Tibial nerve (tissue), 4 donors: ENCODE results near the gene SOS2. TPM values are rescaled to one million over a fixed set of nuclear protein-coding genes. Genes with fewer than 3 reads are reported as not detected.

ENCODE experiments used
- DNase-seq, 2 donors: peaks; one replicate each; pipeline ENCODE4 v3.0.0-alpha.2; 2019; ENCODE audit warnings: low spot score in 2 of 2
- H3K27ac ChIP-seq, 4 donors: fragments of 200-600 bp; sonication (generic) in 3 of 4; one replicate each; pipeline ENCODE4 v1.5.1; 2017 to 2019; ENCODE audit warnings: mild to moderate bottlenecking in 1 of 4
- H3K27me3 ChIP-seq, 2 donors: fragments of 200-600 bp; sonication (generic) in 1 of 2; one replicate each; pipeline versions ENCODE4 v1.5.1 to v1.6.0; 2017 to 2019
- H3K36me3 ChIP-seq, 3 donors: fragments of 200-600 bp; sonication (generic); one replicate each; pipeline ENCODE4 v1.5.1; 2018 to 2019
- H3K4me1 ChIP-seq, 4 donors: fragments of 200-600 bp; sonication (generic) in 3 of 4; one replicate each; pipeline ENCODE4 v1.5.1; 2017 to 2019
- H3K4me3 ChIP-seq, 4 donors: fragments of 200-600 bp; sonication (generic) in 3 of 4; one replicate each; pipeline ENCODE4 v1.5.1; 2017 to 2019; ENCODE audit warnings: mild to moderate bottlenecking in 1 of 4, moderate library complexity in 1 of 4
- H3K9me3 ChIP-seq, 4 donors: fragments of 200-600 bp; sonication (generic) in 3 of 4; one replicate each; pipeline ENCODE4 v1.5.1; 2017 to 2019
- EP300 ChIP-seq, 2 donors: sonication (generic); formaldehyde crosslinking; IDR thresholded peaks; one replicate each; pipeline ENCODE4 v1.6.1; 2017; ENCODE audit warnings: antibody characterized with exemption in 2 of 2, mild to moderate bottlenecking in 1 of 2
- POLR2A ChIP-seq, 2 donors: fragments of 450-650 bp; IDR thresholded peaks; one replicate each; pipeline ENCODE4 v1.6.1; 2017; ENCODE audit warnings: antibody characterized with exemption in 2 of 2, mild to moderate bottlenecking in 2 of 2, moderate library complexity in 2 of 2
- WGBS, 2 donors: methylation state at CpG; one replicate each; pipeline ENCODE4 v1.1.5; 2018; 5-methylcytosine and 5-hydroxymethylcytosine counted together
- total RNA-seq, 4 donors: library from RNA; depleted of rRNA; stranded (reverse); fragments of >200 nt; gene quantifications; one replicate each; pipeline ENCODE4 v1.1.0, GENCODE V29; 2016
- TF ChIP-seq, protein P1 (sequence below), 5 experiments: fragments of 200-600 bp in 3 of 5; fragments of 450-650 bp in 2 of 5; sonication (generic) in 3 of 5; IDR thresholded peaks; one replicate each; pipeline ENCODE4 v1.5.1; 2016 to 2019; ENCODE audit warnings: antibody characterized with exemption in 5 of 5, mild to moderate bottlenecking in 3 of 5, moderate library complexity in 2 of 5

SOS2 gene
- total RNA-seq, 4 donors from 2014 or later, result 30.9 to 41.5 (median 38.0) TPM

DNA sequence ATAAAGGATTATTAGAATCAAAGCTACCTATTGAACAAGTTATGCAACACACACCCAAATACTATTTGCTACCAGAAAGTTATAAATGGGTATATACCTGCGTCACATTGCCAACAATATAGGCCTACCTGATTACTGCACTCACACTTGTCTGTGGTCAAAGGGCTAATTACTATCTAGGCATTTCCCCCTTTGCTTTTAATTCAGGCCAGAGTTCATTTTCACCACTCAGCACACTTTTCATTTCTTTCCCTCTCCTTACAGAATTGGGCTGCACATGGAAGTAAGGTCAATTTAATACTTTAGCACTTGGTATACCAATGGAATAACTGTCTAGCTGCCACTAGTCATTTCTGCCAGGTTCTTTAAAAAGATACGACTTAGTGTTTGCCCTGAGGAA, 1.7 kb downstream of the SOS2 start:
- H3K27ac ChIP-seq, result peak overlapping the region; percentile 91 to 98 (median 98)

DNA sequence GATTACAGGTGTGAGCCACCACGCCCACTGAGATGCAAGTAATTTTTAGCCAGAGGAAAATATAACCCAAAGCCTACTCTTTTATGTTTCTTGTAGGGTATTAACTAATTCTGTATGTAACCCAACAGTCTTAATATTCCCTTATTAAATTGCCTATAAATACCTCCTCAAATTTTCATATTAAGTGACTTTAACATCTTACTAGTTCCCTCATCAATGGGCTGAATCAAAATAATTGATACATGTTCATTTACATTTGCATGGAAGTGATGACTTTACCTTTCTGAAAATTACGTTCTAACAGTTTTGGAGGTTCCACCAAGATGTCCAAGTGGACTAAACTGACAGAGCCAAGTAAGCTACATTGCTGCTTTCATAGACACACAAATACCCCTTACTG, 3.1 kb downstream of the SOS2 start:
- Histone ChIP-seq H3K4me1 (peaks cover 5 to 64% (median 31%) of the 10 kb centered on the region in 4 donors), H3K9me3 (no peaks in the 10 kb centered on the region), H3K4me3 (no peak overlapping the region), H3K36me3 (no peaks in the 10 kb centered on the region), H3K27me3 (no peaks in the 10 kb centered on the region), H3K27ac (no peak overlapping the region)
- TF ChIP-seq POLR2A (IDR thresholded peaks at IDR 0.05) (no peak), EP300 (IDR thresholded peaks at IDR 0.05) (no peak)
- TF ChIP-seq, protein P1, sequence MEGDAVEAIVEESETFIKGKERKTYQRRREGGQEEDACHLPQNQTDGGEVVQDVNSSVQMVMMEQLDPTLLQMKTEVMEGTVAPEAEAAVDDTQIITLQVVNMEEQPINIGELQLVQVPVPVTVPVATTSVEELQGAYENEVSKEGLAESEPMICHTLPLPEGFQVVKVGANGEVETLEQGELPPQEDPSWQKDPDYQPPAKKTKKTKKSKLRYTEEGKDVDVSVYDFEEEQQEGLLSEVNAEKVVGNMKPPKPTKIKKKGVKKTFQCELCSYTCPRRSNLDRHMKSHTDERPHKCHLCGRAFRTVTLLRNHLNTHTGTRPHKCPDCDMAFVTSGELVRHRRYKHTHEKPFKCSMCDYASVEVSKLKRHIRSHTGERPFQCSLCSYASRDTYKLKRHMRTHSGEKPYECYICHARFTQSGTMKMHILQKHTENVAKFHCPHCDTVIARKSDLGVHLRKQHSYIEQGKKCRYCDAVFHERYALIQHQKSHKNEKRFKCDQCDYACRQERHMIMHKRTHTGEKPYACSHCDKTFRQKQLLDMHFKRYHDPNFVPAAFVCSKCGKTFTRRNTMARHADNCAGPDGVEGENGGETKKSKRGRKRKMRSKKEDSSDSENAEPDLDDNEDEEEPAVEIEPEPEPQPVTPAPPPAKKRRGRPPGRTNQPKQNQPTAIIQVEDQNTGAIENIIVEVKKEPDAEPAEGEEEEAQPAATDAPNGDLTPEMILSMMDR (IDR thresholded peaks at IDR 0.05), result no peak
- no peak for DNase-seq
- WGBS, 2 donors, result 98 to 100% methylated on average over 2 of the region's 2 CpGs

More for the DNA sequence above, 1.7 kb downstream of the SOS2 start:
- Histone ChIP-seq H3K27me3 (no peaks in the 10 kb centered on the region), H3K9me3 (no peaks in the 10 kb centered on the region), H3K36me3 (no peaks in the 10 kb centered on the region), H3K4me3 (peak overlapping the region in 3 of 4 donors; percentile 73 to 90 (median 87)), H3K4me1 (peaks cover 5 to 60% (median 31%) of the 10 kb centered on the region in 4 donors)
- no peak for DNase-seq
- TF ChIP-seq EP300 (IDR thresholded peaks at IDR 0.05), result no peak
- TF ChIP-seq POLR2A (IDR thresholded peaks at IDR 0.05), result no peak
- TF ChIP-seq, protein P1 (IDR thresholded peaks at IDR 0.05), result no peak
- 39% methylated on average over 2 of the region's 2 CpGs for WGBS, 2 donors

DNA sequence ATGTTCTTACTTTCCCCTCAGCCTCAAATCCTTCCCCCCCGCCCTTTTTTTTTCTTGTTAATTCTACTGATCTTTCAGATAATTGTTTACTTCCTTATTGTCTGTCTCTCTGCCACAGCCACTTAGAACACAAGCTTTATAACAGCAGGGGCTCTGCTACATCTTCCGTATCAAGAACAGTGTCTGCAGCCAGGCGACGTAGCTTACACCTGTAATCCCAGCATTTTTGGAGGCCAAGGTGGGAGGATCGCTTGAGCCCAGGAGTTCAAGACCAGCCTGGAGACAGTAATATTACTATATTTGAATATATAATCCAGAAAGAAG, 5.4 kb downstream of the SOS2 start:
- DNase-seq, result no peak
- no peak overlapping the region for H3K4me3 ChIP-seq
- no peak for TF ChIP-seq EP300 (IDR thresholded peaks at IDR 0.05)
- TF ChIP-seq POLR2A (IDR thresholded peaks at IDR 0.05), result no peak
- TF ChIP-seq, protein P1 (IDR thresholded peaks at IDR 0.05), result no peak
- H3K27ac ChIP-seq, result peak overlapping the region in 2 of 4 donors; percentile 16 to 46
- no peaks in the 10 kb centered on the region for H3K9me3 ChIP-seq
- WGBS, 2 donors, result 52 to 55% methylated on average over 5 of the region's 5 CpGs
- H3K4me1 ChIP-seq, result peaks cover 5 to 78% (median 31%) of the 10 kb centered on the region in 4 donors
- H3K36me3 ChIP-seq, result no peaks in the 10 kb centered on the region
- no peaks in the 10 kb centered on the region for H3K27me3 ChIP-seq

DNA sequence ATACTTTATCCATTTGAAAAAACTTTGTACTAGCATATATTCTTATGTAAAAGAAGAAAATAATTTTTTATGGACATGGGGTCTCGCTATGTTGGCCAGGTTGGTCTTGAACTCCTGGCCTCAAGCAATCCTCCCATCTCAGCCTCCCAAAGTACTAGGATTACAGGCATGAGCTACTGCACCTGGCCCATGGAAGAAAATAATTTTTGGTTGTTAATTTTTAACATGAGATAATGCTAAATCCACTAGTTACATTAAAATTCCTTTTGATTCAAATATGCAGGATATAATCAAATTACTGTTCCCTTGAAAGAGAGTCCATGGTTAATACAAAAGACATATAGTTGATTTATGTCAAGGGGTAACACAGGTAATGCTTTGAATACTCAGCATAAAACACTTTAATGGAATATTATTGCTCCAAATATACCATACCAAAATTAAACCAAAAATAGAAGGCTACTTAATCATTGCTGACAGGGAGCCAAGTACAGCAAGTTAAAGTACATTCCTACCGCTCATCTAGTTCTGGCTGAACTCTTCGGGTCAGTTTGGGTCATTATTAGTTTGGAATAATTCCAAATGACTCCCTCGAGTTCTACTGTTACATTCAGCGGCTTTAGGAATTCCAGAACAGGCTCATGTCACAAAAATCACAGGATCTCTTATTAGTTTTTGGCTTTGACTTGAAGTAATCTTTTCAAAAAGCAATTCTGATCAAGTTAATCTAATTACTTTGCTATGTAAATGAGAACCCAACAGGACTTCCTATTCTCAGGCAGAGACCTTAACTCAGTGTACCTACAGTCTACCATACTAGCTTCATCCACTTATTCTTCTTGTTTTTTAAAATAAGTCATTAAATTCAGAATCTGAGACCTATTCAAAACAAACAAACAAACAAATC, 6.1 kb downstream of the SOS2 start:
- TF ChIP-seq, protein P1 (IDR thresholded peaks at IDR 0.05), result no peak
- TF ChIP-seq EP300 (IDR thresholded peaks at IDR 0.05), result peak in 1 of 2 donors; percentile 23
- Histone ChIP-seq H3K4me1 (peaks cover 5 to 85% (median 31%) of the 10 kb centered on the region in 4 donors), H3K4me3 (no peak overlapping the region), H3K27ac (peak overlapping the region in 3 of 4 donors; percentile 11 to 46 (median 16)), H3K9me3 (no peaks in the 10 kb centered on the region), H3K36me3 (no peaks in the 10 kb centered on the region), H3K27me3 (no peaks in the 10 kb centered on the region)
- DNase-seq, result peak in 1 of 2 donors; percentile 13
- WGBS, 2 donors, result 30 to 31% methylated on average over 5 of the region's 5 CpGs

DNA sequence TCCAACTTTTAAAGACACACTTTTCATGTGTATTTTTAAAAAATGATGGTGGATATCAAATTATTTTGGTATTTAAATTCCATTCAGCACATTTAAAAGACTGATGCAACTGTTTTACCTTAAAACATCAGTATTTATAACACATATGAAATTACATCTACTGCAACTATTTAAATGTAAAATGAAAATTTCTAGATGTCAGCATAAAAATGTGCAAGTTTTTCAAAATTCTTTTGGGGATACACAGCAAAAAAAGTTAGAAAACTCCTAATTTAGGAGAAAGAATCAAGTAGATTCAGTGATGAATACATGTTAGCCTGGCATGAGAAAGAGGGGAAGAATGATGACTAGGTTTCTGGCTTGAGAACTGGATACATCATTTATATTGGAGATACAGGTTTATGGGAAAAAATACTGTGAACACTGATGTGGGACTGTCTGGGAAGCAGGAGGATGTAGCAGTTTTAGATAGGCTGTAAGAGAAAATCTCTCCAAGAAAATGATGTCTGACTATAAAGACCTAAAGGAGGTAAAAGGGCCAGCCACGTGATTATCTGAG, 9.2 kb downstream of the SOS2 start:
- WGBS, 2 donors, result 81 to 82% methylated on average over 1 of the region's 1 CpG

More for the DNA sequence above, 9.2 kb downstream of the SOS2 start:
- H3K4me3 ChIP-seq, result no peak overlapping the region
- no peak overlapping the region for H3K27ac ChIP-seq
- peaks cover 5 to 74% (median 16%) of the 10 kb centered on the region in 4 donors for H3K4me1 ChIP-seq
- TF ChIP-seq EP300 (IDR thresholded peaks at IDR 0.05), result no peak
- TF ChIP-seq POLR2A (IDR thresholded peaks at IDR 0.05), result no peak
- TF ChIP-seq, protein P1 (IDR thresholded peaks at IDR 0.05), result no peak
- no peak for DNase-seq
- no peaks in the 10 kb centered on the region for H3K27me3 ChIP-seq
- no peaks in the 10 kb centered on the region for H3K9me3 ChIP-seq
- H3K36me3 ChIP-seq, result no peaks in the 10 kb centered on the region
